IPS-18c (cell line): ENCODE data around the gene ZNF469.
"Not testable (repeated sequence)": the region's sequence is repeated elsewhere in the genome, so short reads cannot be mapped to it uniquely, and the experiment has no call there.

Experiments
- H3K4me3 ChIP-seq: 2 replicates; pipeline ENCODE4 v1.7.0; 2013; ENCODE audit warnings: low read depth, mild to moderate bottlenecking, low read length, moderate library complexity; ENCODE audit not compliant: insufficient read depth
- H3K9me3 ChIP-seq: one replicate; pipeline ENCODE4 v1.6.1; 2013; ENCODE audit warnings: mild to moderate bottlenecking, low read length, moderate library complexity; ENCODE audit not compliant: control insufficient read depth, insufficient read depth

The ZNF469 gene

DNA sequence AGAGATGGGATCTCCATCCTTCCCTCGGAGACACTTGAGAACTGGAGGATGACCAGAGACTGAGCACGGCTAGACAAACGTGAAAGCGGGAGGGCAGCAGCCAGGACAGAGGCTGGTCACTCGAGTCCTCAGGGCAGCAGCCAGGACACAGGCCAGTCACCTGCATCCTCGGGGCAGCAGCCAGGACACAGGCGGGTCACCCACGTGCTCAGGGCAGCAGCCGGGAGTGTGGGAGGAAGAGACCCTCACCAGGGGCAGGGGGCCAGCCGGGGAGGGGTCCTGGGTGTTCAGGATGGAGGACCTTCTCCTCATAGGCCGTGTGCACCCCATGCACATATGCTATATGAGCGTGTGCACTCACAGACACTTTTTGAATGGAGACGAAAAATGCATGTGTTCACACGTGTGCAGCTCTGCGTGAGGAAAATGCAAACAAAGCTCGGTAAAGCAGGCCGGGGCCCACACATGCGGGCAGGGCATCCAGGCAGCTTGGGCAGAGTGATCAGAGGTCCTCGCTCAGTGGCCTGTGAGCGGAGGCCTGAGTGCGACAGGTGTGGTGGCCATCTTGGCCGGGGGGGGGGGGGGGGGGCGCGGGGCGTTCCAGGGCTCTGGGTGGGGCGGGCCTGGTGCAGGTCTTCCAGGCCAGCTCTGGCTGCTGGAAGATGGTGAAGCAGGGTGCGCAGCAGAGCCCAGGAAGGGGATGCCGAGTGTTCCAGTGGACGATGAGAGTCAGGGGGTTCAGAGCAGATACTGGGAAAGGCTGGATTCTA is 26.7 kb downstream of the ZNF469 start:
- H3K9me3 ChIP-seq: no peaks in the 10 kb centered on the region
- H3K4me3 ChIP-seq: no peak overlapping the region

DNA sequence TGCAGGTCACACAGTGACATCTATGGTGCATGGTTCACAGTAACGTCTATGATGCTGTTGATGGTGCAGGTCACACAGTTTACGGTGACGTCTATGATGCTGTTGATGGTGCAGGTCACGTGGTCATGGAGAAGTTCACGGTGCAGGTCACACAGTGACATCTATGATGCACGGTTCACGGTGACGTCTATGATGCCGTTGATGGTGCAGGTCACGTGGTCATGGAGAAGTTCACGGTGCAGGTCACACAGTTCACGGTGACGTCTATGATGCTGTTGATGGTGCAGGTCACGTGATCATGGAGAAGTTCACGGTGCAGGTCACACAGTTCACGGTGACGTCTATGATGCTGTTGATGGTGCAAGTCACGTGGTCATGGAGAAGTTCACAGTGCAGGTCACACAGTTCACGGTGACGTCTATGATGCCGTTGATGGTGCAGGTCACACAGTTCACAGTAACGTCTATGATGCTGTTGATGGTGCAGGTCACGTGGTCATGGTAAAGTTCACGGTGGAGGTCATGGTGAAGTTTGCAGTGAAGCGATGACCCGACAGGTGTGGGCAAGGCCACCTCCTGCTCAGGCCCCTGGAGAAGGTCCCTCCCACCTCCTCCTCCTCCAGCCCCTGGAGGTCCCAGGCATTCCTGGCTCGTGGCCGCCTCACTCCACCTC is 27.7 kb downstream of the ZNF469 start:
- H3K4me3 ChIP-seq, H3K9me3 ChIP-seq: not testable (repeated sequence)

- Histone ChIP-seq H3K9me3 (no peaks in the 10 kb centered on the region), H3K4me3 (no peak overlapping the region)
These were observed 29.3 kb downstream of the ZNF469 start for GRCh38 chr16:88411951-88412576.

DNA sequence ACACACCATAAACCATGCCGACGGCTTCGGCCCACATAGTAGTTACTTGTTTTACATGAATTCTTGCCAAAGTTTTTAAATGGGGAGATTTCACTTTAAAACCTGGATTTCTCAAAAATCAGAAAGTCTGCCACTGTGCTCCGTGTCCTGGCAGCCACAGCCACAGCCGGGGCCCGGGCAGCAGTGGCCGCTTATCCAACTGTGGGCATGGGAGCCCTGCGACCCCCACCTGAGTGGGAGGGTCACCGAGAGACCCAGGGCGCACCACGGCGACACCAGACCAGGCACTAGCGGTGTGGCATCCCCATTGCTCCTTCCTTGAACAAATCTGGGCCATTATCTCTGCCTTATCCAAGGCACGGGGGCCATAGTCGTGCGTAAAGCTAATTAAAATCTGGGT is 30.0 kb downstream of the ZNF469 start:
- Histone ChIP-seq H3K9me3 (no peaks in the 10 kb centered on the region), H3K4me3 (no peak overlapping the region)

GRCh38 chr16:88413231-88413630 is 30.5 kb downstream of the ZNF469 start:
- no peaks in the 10 kb centered on the region for H3K9me3 ChIP-seq
- no peak overlapping the region for H3K4me3 ChIP-seq

DNA sequence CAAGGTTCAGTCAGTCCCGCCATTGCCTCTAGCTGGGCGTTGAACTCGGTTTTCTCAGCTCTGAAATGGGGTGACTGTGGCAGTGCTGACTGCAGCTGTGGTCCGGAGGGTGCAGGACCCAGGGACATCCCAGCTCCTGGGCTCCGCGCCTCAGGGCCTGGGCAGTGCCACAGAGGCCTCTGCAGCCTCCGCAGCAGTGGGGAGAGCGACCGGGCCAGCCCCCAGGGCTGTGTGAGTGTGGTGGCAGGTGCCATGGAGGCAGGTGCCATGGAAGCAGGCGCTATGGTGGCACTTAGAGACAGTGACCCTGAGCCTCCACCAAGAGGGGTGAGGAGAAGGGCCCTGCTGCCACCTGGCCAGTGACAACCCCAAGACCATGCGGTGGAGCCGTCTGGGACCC is 30.9 kb downstream of the ZNF469 start:
- no peak overlapping the region for H3K4me3 ChIP-seq
- no peaks in the 10 kb centered on the region for H3K9me3 ChIP-seq

DNA sequence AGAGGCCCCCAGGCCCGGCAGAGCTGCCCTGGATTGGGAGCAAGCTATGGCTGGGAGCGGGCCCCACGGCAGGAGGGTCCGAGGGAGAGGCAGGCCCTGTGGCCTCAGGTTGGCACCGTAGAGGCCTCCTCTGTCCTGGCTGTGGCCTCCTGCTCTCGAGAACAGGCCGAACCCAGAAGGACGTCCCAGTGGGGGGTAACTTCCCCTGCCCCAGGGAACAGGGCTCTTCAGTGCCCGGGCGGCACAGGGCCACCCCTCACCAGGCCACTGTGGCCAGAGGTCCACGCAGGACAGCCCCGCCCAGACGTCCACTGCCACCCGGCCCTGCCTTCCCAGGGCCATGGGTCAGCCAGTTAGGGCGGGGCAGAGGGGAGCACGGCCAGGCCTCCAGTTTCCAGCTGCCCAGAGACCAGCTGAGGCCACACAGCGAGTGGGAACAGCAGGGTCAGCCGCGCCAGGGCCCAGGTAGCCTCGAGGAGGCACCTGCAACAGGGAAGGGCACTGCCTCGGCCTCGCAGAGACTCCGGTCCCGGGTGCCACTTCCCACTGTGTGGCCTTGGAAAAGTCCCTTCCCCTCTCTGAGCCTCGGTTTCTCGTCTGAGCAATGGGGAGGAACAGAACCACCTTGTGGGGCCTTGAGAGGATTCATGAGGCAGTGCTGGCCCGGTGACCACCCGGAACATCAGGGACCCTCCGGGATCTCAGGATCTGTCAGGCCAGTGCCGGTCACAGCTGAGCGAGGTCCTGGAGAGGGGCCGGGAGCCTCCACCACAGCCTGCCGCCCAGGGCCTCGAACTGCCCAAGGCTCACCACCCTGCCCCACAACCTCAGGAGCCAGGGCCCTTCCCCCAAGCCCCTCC is 32.0 kb downstream of the ZNF469 start:
- Histone ChIP-seq H3K9me3 (no peaks in the 10 kb centered on the region), H3K4me3 (no peak overlapping the region)

DNA sequence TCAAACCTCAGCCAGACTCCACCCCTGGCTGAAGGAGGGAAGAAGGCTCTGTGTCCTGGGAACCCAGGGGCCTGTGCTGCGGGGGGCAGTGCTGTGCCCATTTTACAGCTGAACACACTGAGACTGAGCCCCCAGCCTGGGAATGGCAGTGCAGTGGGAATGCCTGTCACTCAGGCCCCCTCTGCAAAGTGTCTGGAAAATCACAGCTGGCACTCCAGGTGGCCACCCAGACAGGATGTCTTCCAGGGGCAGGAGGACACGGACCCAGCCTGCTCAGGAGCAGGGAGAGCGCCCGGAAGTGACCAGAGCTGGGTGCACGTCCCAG is 32.6 kb downstream of the ZNF469 start:
- H3K4me3 ChIP-seq: no peak overlapping the region
- H3K9me3 ChIP-seq: no peaks in the 10 kb centered on the region

GRCh38 chr16:88415713-88416323 is 33.1 kb downstream of the ZNF469 start:
- H3K4me3 ChIP-seq: no peak overlapping the region
- H3K9me3 ChIP-seq: peaks cover 2% of the 10 kb centered on the region

DNA sequence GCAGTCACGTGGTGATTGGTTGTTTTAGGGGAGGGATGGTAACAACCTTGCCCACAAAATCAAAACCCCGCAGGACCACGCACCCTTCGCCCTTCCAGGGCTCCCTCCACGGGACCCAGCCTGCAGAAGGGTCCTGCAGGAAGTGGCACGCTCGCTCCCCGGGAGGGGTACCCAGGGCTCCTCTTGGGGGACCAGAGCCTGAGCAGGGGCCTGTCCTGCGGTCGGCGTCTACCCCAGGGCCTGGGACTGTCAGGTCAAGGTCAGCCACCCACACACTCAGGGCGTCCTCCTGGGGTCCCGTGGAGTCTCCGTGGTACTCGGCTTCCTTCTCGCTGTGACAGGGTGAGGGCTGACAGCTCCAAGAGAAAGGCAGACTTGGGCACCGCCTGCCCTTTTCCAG is 33.9 kb downstream of the ZNF469 start:
- no peak overlapping the region for H3K4me3 ChIP-seq
- peaks cover 2% of the 10 kb centered on the region for H3K9me3 ChIP-seq

GRCh38 chr16:88417684-88418476 is 35.1 kb downstream of the ZNF469 start:
- Histone ChIP-seq H3K9me3 (peaks cover 2% of the 10 kb centered on the region), H3K4me3 (no peak overlapping the region)

DNA sequence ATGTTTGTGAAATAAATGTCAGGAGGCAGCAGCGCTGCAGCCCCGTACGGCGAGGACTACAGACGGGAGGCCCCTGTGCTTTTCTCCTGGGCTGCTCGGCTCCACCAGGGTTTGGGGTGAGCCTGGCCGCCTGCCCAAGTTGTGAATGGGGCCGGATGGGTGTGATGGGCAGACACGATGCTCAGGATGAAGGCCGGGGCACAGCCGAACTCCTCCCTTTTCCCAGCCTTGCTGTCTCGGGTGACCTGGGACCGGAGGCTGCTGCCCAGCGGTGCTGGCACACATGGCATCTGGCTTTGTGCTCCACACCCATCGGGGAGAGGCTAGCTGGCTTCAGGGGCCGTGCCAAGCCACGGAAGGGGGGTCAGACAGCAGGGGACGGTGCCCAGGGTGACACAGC is 36.1 kb downstream of the ZNF469 start:
- Histone ChIP-seq H3K4me3 (no peak overlapping the region), H3K9me3 (peaks cover 2% of the 10 kb centered on the region)

DNA sequence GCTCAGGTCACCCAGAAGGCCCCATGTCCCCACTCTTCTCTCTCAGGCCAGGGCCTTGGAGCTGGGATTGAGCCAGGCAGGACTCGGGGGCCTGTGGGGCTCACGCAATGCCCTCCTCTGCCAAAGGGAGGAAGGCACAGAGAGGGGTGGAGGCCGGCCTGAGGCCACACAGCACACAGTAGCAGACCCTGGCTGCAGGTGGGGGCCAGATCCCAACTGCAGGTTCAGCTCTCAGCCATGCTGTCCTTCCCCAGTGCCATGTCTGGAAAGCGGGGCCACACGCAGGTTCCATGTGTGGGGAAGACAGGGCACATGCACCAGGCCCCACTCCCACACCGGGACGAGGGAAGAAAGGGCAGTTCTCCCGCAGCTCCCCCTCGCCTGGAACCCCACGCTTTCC is 37.0 kb downstream of the ZNF469 start:
- Histone ChIP-seq H3K4me3 (no peak overlapping the region), H3K9me3 (peaks cover 2% of the 10 kb centered on the region)

- Histone ChIP-seq H3K9me3 (peaks cover 2% of the 10 kb centered on the region), H3K4me3 (no peak overlapping the region)
These were observed 37.7 kb downstream of the ZNF469 start for GRCh38 chr16:88420496-88420895.

GRCh38 chr16:88421301-88421700 is 38.5 kb downstream of the ZNF469 start:
- H3K4me3 ChIP-seq: no peak overlapping the region

GRCh38 chr16:88421871-88422433 is 39.2 kb downstream of the ZNF469 start:
- Histone ChIP-seq H3K9me3 (peaks cover 2% of the 10 kb centered on the region), H3K4me3 (no peak overlapping the region)

More at GRCh38 chr16:88421301-88421700, 38.5 kb downstream of the ZNF469 start:
- peaks cover 2% of the 10 kb centered on the region for H3K9me3 ChIP-seq
